Fibroblast of mammary gland (primary cell): ENCODE results near the gene TMEM17.

Source experiments
- DNase-seq: peaks from one replicate; pipeline ENCODE4 v3.0.0-alpha.2; 2010; ENCODE audit warnings: low read depth
- H3K4me3 ChIP-seq: 2 replicates; pipeline ENCODE4 v1.5.1; 2011; ENCODE audit warnings: low read depth, mild to moderate bottlenecking, low read length, moderate library complexity; ENCODE audit not compliant: control insufficient read depth
- CTCF ChIP-seq: conservative IDR thresholded peaks from 2 replicates; pipeline ENCODE4 v1.5.1; 2011; ENCODE audit warnings: low read depth, low read length, inconsistent platforms; ENCODE audit not compliant: control insufficient read depth, insufficient read depth

The TMEM17 gene

GRCh38 chr2:62511636-62512035 is 5.6 kb upstream of the TMEM17 start:
- H3K4me3 ChIP-seq, result no peak overlapping the region
- no peak for DNase-seq
- no peak for TF ChIP-seq CTCF

- no peak for TF ChIP-seq CTCF
- no peak for DNase-seq
- H3K4me3 ChIP-seq, result peak overlapping the region; percentile 72
Measured at GRCh38 chr2:62506421-62506750, 391 bp upstream of the TMEM17 start.

- peak; percentile 33 for DNase-seq
- no peak for TF ChIP-seq CTCF
- H3K4me3 ChIP-seq, result peak overlapping the region; percentile 72
Measured at GRCh38 chr2:62505109-62505749, 766 bp downstream of the TMEM17 start.

GRCh38 chr2:62504657-62505056 is 1.3 kb downstream of the TMEM17 start:
- no peak overlapping the region for H3K4me3 ChIP-seq
- no peak for TF ChIP-seq CTCF
- DNase-seq, result no peak

- no peak overlapping the region for H3K4me3 ChIP-seq
- TF ChIP-seq CTCF, result no peak
- DNase-seq, result peak; percentile 70
Measured at GRCh38 chr2:62501794-62502500, 4.0 kb downstream of the TMEM17 start.

- DNase-seq, result no peak
- TF ChIP-seq CTCF, result no peak
- H3K4me3 ChIP-seq, result no peak overlapping the region
Measured at GRCh38 chr2:62501069-62501468, 4.9 kb downstream of the TMEM17 start.
